Suprapubic skin (tissue), 4 donors: ENCODE data around the gene CMSS1.

ENCODE experiments used
- POLR2A ChIP-seq, 2 donors: fragments of 450-650 bp; IDR thresholded peaks; one replicate each; pipeline ENCODE4 v1.6.1; 2017; ENCODE audit warnings: antibody characterized with exemption in 2 of 2, mild to moderate bottlenecking in 2 of 2, moderate library complexity in 2 of 2
- POLR2AphosphoS5 ChIP-seq, 3 donors: sonication (generic); formaldehyde crosslinking; IDR thresholded peaks; one replicate each; pipeline ENCODE4 v1.6.1; 2017; ENCODE audit warnings: antibody characterized with exemption in 3 of 3
- TF ChIP-seq, protein P1 (sequence below), 2 donors: fragments of 200-600 bp in 1 of 2; fragments of 450-650 bp in 1 of 2; sonication (generic) in 1 of 2; IDR thresholded peaks; one replicate each; pipeline ENCODE4 v1.5.1; 2016 to 2019; ENCODE audit warnings: antibody characterized with exemption in 2 of 2, mild to moderate bottlenecking in 1 of 2, moderate library complexity in 1 of 2

DNA sequence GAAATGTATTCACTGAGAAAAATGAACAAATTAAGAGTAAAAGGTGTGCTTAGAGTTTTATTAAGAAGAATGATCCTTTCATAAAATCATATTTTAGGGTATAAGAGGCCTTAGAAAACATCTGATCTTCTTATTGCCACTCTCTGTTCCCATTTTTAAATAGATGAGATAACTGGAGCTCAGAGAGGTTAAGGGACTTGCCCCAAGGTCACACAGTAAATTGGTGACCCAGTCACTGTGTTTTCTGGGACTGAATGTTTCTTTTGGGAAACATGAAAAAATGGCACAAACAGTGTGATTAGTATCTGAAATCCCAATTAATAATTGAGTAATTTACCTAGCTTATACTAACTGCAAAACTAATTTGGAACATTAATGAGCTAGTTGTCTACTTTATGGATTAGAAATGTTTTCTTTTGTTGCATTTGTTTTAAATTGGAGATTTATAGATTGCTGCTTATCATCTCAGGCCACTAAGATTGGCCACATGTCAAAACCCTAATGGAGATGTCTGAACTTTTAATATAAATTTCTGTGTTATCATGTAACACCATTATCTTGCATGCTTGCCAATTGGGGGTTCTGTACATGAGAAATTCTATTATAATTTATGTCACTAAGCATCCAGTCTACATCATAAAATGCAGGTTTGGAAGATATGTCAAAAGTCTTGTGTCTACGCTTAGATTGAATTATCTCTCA, 64.9 kb downstream of the CMSS1 start:
- TF ChIP-seq, protein P1, sequence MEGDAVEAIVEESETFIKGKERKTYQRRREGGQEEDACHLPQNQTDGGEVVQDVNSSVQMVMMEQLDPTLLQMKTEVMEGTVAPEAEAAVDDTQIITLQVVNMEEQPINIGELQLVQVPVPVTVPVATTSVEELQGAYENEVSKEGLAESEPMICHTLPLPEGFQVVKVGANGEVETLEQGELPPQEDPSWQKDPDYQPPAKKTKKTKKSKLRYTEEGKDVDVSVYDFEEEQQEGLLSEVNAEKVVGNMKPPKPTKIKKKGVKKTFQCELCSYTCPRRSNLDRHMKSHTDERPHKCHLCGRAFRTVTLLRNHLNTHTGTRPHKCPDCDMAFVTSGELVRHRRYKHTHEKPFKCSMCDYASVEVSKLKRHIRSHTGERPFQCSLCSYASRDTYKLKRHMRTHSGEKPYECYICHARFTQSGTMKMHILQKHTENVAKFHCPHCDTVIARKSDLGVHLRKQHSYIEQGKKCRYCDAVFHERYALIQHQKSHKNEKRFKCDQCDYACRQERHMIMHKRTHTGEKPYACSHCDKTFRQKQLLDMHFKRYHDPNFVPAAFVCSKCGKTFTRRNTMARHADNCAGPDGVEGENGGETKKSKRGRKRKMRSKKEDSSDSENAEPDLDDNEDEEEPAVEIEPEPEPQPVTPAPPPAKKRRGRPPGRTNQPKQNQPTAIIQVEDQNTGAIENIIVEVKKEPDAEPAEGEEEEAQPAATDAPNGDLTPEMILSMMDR (IDR thresholded peaks at IDR 0.05): no peak
- TF ChIP-seq POLR2A (IDR thresholded peaks at IDR 0.05) (no peak), POLR2AphosphoS5 (IDR thresholded peaks at IDR 0.05) (no peak)
